GM12874 (cell line): Measurements from ENCODE around the gene ANXA5.

Experiments
- CTCF ChIP-seq: IDR thresholded peaks from 2 replicates; pipeline ENCODE4 v1.5.1; 2011; ENCODE audit warnings: low read depth, mild to moderate bottlenecking, control low read depth, low read length, moderate library complexity; ENCODE audit not compliant: insufficient read depth

Gene ANXA5

GRCh38 chr4:121677524-121677923 is 19.3 kb downstream of the ANXA5 start:
- no peak for TF ChIP-seq CTCF

GRCh38 chr4:121676345-121677075 is 20.3 kb downstream of the ANXA5 start:
- no peak for TF ChIP-seq CTCF

- no peak for TF ChIP-seq CTCF
Measured at GRCh38 chr4:121675715-121676114, 21.1 kb downstream of the ANXA5 start.

- no peak for TF ChIP-seq CTCF
Measured at GRCh38 chr4:121674696-121675095, 22.1 kb downstream of the ANXA5 start.

GRCh38 chr4:121674191-121674590 is 22.6 kb downstream of the ANXA5 start:
- no peak for TF ChIP-seq CTCF

- no peak for TF ChIP-seq CTCF
Measured at GRCh38 chr4:121669163-121669550, 27.6 kb downstream of the ANXA5 start.

- TF ChIP-seq CTCF = no peak
Measured at GRCh38 chr4:121668368-121669162, 28.2 kb downstream of the ANXA5 start.
